Osteocyte (in vitro differentiated cells): Measurements from ENCODE around the gene LRCH2. TPM values are rescaled to one million over a fixed set of nuclear protein-coding genes. Genes with fewer than 3 reads are reported as not detected.

Experiments
- DNase-seq: peaks from one replicate; pipeline ENCODE4 v3.0.0; 2021; ENCODE audit warnings: mixed read lengths; ENCODE audit not compliant: unreplicated experiment; ENCODE audit errors: extremely low spot score
- H3K27ac Mint-ChIP-seq: one replicate; pipeline ENCODE4 v1.8.0; 2021; ENCODE audit warnings: mild to moderate bottlenecking, mixed read lengths; ENCODE audit not compliant: unreplicated experiment
- H3K27me3 Mint-ChIP-seq: one replicate; pipeline ENCODE4 v1.8.0; 2021; ENCODE audit warnings: mixed read lengths; ENCODE audit not compliant: unreplicated experiment
- H3K36me3 Mint-ChIP-seq: one replicate; pipeline ENCODE4 v1.8.0; 2021; ENCODE audit warnings: mixed read lengths; ENCODE audit not compliant: unreplicated experiment
- H3K4me1 Mint-ChIP-seq: one replicate; pipeline ENCODE4 v1.8.0; 2021; ENCODE audit warnings: mixed read lengths; ENCODE audit not compliant: unreplicated experiment
- H3K4me3 Mint-ChIP-seq: one replicate; pipeline ENCODE4 v1.8.0; 2021; ENCODE audit warnings: mild to moderate bottlenecking, moderate library complexity, mixed read lengths; ENCODE audit not compliant: unreplicated experiment
- H3K9me3 Mint-ChIP-seq: one replicate; pipeline ENCODE4 v1.8.0; 2021; ENCODE audit warnings: mixed read lengths; ENCODE audit not compliant: unreplicated experiment
- CTCF ChIP-seq: fragments of 200-600 bp; sonication (generic); IDR thresholded peaks from 2 replicates; pipeline ENCODE4 v1.5.0; 2021; ENCODE audit warnings: antibody characterized with exemption, mild to moderate bottlenecking, moderate library complexity
- total RNA-seq: library from RNA; stranded (reverse); gene quantifications from 2 replicates; pipeline ENCODE4 v1.2.1, GENCODE V29; 2021

Gene LRCH2
- total RNA-seq, 1 donor from 2014 or later, result 7.9 TPM

- H3K9me3 Mint-ChIP-seq, result peaks cover 4% of the 10 kb centered on the region
- no peaks in the 10 kb centered on the region for H3K4me1 Mint-ChIP-seq
- DNase-seq, result no peak
- no peak overlapping the region for H3K27ac Mint-ChIP-seq
- no peak for TF ChIP-seq CTCF
- peaks cover 2% of the 10 kb centered on the region for H3K36me3 Mint-ChIP-seq
- no peaks in the 10 kb centered on the region for H3K27me3 Mint-ChIP-seq
- H3K4me3 Mint-ChIP-seq, result no peak overlapping the region
These were observed 44.0 kb downstream of the LRCH2 start for GRCh38 chrX:115189646-115190635.

GRCh38 chrX:115189110-115189509 is 44.8 kb downstream of the LRCH2 start, which contains the start of gene RBMXL3:
Gene RBMXL3 (plus strand): TSS chrX:115189410. CDS start chrX:115189442, 32 bp downstream.
- Mint-ChIP-seq H3K4me3 (no peak within 1 kb of the TSS), H3K27ac (no peak within 1 kb of the TSS), H3K36me3 (peaks cover 2% of the 10 kb centered on the region), H3K9me3 (peaks cover 4% of the 10 kb centered on the region), H3K27me3 (no peaks in the 10 kb centered on the region), H3K4me1 (no peaks in the 10 kb centered on the region)
- DNase-seq, result no peak
- TF ChIP-seq CTCF, result no peak

- DNase-seq, result no peak
- Mint-ChIP-seq H3K27ac (no peak overlapping the region), H3K4me1 (no peaks in the 10 kb centered on the region), H3K4me3 (no peak overlapping the region), H3K27me3 (no peaks in the 10 kb centered on the region), H3K9me3 (no peaks in the 10 kb centered on the region), H3K36me3 (no peaks in the 10 kb centered on the region)
- no peak for TF ChIP-seq CTCF
These were observed 49.9 kb downstream of the LRCH2 start for GRCh38 chrX:115183980-115184379.

- no peak for DNase-seq
- Mint-ChIP-seq H3K4me1 (no peaks in the 10 kb centered on the region), H3K4me3 (no peak overlapping the region), H3K27me3 (no peaks in the 10 kb centered on the region), H3K36me3 (no peaks in the 10 kb centered on the region), H3K9me3 (no peaks in the 10 kb centered on the region), H3K27ac (no peak overlapping the region)
- TF ChIP-seq CTCF, result no peak
These were observed 55.4 kb downstream of the LRCH2 start for GRCh38 chrX:115178473-115178872.

- Mint-ChIP-seq H3K36me3 (no peaks in the 10 kb centered on the region), H3K4me1 (no peaks in the 10 kb centered on the region), H3K4me3 (no peak overlapping the region), H3K27ac (no peak overlapping the region), H3K9me3 (no peaks in the 10 kb centered on the region), H3K27me3 (no peaks in the 10 kb centered on the region)
- no peak for DNase-seq
- TF ChIP-seq CTCF, result no peak
These were observed 56.0 kb downstream of the LRCH2 start for GRCh38 chrX:115177932-115178331.
